ENCODE measurements around the gene GAL3ST2.
"Not testable (repeated sequence)": the region's sequence is repeated elsewhere in the genome, so short reads cannot be mapped to it uniquely, and the experiment has no call there.

GAL3ST2 gene

DNA sequence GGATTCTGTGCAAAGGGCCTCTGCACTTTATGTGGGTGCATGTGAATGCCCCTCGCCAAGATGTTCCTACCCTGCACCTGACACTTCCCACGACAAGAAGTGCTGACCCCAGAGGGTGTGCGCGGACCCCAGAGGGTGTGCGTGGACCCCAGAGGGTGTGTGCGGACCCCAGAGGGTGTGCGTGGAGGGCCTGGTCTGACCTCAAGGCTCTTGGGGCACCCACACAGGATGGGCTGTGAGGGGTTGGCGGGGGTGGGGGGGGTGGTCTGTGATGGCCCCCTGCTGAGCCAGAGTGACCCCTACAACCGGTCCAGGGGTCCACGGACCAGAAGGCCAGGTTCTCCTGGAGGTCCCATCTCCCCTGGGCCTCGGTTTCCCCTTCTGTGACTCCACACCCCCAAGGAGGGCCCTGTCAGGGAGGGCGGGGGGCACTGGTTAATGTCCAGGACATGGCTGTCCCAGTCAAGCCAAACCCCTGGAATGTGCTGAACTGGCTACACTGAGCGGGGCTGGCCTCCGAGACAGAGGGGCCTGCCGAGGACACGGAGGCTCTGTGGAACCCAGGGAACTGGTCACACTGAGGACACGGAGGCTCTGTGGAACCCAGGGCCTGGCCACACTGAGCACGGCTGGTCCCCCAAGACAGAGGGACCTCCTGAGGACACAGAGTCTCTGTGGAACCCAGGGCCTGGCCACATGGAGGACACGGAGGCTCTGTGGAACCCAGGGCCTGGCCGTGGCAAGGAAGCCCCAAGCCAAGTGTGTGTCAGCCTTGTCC lies 35.5 kb downstream of the GAL3ST2 start:
- no peak overlapping the region for H3K4me3 Mint-ChIP-seq
- no peaks in the 10 kb centered on the region for H3K36me3 Mint-ChIP-seq (ENCODE audit: low read depth)
- peaks cover 17% of the 10 kb centered on the region for H3K27me3 Mint-ChIP-seq
- no peak overlapping the region for H3K27ac Mint-ChIP-seq
- no peaks in the 10 kb centered on the region for H3K9me3 Mint-ChIP-seq
- DNase-seq: no peak
- H3K4me1 Mint-ChIP-seq (ENCODE audit: low read depth): peaks cover 2% of the 10 kb centered on the region

- no peak for DNase-seq
- Mint-ChIP-seq H3K4me1 (ENCODE audit: low read depth) (peaks cover 8% of the 10 kb centered on the region), H3K4me3 (no peak overlapping the region), H3K27ac (no peak overlapping the region), H3K36me3 (ENCODE audit: low read depth) (no peaks in the 10 kb centered on the region), H3K9me3 (no peaks in the 10 kb centered on the region), H3K27me3 (peaks cover 23% of the 10 kb centered on the region)
These were observed 36.4 kb downstream of the GAL3ST2 start for GRCh38 chr2:241812730-241813643.

GRCh38 chr2:241813644-241814392 lies 37.2 kb downstream of the GAL3ST2 start:
- peaks cover 18% of the 10 kb centered on the region for H3K27me3 Mint-ChIP-seq
- peaks cover 8% of the 10 kb centered on the region for H3K4me1 Mint-ChIP-seq (ENCODE audit: low read depth)
- DNase-seq: peak; percentile 29
- no peak overlapping the region for H3K27ac Mint-ChIP-seq
- no peak overlapping the region for H3K4me3 Mint-ChIP-seq
- no peaks in the 10 kb centered on the region for H3K9me3 Mint-ChIP-seq
- no peaks in the 10 kb centered on the region for H3K36me3 Mint-ChIP-seq (ENCODE audit: low read depth)

GRCh38 chr2:241814393-241814642 lies 37.7 kb downstream of the GAL3ST2 start:
- H3K9me3 Mint-ChIP-seq: no peaks in the 10 kb centered on the region
- H3K27ac Mint-ChIP-seq: no peak overlapping the region
- DNase-seq: no peak
- H3K4me3 Mint-ChIP-seq: no peak overlapping the region
- H3K4me1 Mint-ChIP-seq (ENCODE audit: low read depth): peaks cover 8% of the 10 kb centered on the region
- H3K36me3 Mint-ChIP-seq (ENCODE audit: low read depth): no peaks in the 10 kb centered on the region
- peaks cover 13% of the 10 kb centered on the region for H3K27me3 Mint-ChIP-seq

GRCh38 chr2:241814643-241815476 lies 38.2 kb downstream of the GAL3ST2 start:
- H3K4me3 Mint-ChIP-seq: no peak overlapping the region
- peaks cover 8% of the 10 kb centered on the region for H3K4me1 Mint-ChIP-seq (ENCODE audit: low read depth)
- H3K27me3 Mint-ChIP-seq: peaks cover 13% of the 10 kb centered on the region

GRCh38 chr2:241815477-241816430 lies 39.1 kb downstream of the GAL3ST2 start:
- no peaks in the 10 kb centered on the region for H3K36me3 Mint-ChIP-seq (ENCODE audit: low read depth)
- no peak for DNase-seq
- H3K4me3 Mint-ChIP-seq: no peak overlapping the region
- peaks cover 13% of the 10 kb centered on the region for H3K27me3 Mint-ChIP-seq
- H3K27ac Mint-ChIP-seq: no peak overlapping the region
- peaks cover 8% of the 10 kb centered on the region for H3K4me1 Mint-ChIP-seq (ENCODE audit: low read depth)
- H3K9me3 Mint-ChIP-seq: no peaks in the 10 kb centered on the region

More at GRCh38 chr2:241814643-241815476, 38.2 kb downstream of the GAL3ST2 start:
- no peaks in the 10 kb centered on the region for H3K9me3 Mint-ChIP-seq
- no peak overlapping the region for H3K27ac Mint-ChIP-seq
- H3K36me3 Mint-ChIP-seq (ENCODE audit: low read depth): no peaks in the 10 kb centered on the region
- DNase-seq: no peak

DNA sequence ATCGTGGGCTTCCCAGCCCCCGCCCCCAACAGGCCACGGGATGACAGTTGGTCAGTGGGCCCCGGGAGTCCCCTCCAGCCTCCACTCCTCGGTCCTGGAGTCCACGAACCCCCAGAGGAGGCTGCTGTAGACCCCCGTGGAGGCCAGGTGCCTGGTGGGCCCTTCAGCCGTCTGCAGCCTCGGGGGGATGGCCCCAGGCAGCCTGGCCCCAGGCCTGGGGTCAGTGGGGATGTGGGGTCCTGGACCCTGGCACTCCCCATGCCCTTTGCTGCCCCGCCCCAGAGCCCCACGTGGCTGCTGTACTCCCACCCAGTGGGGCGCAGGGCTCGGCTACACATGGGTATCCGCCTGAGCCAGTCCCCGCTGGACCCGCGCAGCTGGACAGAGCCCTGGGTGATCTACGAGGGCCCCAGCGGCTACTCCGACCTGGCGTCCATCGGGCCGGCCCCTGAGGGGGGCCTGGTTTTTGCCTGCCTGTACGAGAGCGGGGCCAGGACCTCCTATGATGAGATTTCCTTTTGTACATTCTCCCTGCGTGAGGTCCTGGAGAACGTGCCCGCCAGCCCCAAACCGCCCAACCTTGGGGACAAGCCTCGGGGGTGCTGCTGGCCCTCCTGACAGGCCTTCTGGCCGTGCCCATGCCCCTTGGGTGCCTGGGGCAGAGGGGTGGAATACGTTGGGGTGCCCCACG lies 40.0 kb downstream of the GAL3ST2 start:
- no peak for DNase-seq
- Mint-ChIP-seq H3K27me3 (peaks cover 13% of the 10 kb centered on the region), H3K4me3 (no peak overlapping the region), H3K9me3 (no peaks in the 10 kb centered on the region), H3K4me1 (ENCODE audit: low read depth) (peaks cover 12% of the 10 kb centered on the region), H3K36me3 (ENCODE audit: low read depth) (no peaks in the 10 kb centered on the region), H3K27ac (no peak overlapping the region)

DNA sequence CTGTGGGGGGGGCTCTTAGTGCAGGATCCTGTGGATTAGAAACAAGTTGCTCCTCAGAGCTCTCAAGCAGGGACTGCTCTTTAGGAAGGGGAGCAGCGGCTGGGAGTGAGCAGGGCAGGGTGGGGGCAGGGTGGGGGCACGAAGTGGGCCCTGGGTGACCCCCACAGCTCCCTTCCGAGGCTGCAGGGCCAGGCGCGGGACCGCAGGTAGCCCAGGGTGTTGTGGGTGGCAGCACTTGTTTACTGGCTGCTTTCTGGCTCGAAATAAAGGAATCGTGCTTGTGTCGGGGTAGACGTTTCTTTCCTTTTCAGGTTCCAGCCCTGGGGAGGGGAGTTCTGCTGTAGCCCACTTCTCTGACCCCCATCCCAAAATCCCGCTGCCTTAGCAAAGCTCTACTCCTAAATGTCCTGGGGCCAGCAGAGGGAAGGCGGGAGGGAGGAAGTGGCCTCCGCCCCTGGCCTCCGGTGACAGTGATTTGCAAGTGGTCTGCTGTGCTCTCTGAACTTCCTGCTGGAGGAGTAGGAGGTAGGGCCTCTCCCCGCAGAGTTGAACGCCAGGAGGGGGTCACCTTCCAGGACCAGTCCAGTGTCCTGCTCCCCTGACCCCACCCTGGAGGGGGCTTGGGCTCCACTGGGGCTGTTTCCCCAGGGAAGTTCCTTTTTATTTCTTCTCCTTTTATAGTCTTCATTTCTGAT lies 40.7 kb downstream of the GAL3ST2 start:
- H3K4me3 Mint-ChIP-seq: no peak overlapping the region
- no peaks in the 10 kb centered on the region for H3K9me3 Mint-ChIP-seq
- H3K27ac Mint-ChIP-seq: no peak overlapping the region
- no peaks in the 10 kb centered on the region for H3K36me3 Mint-ChIP-seq (ENCODE audit: low read depth)
- peaks cover 14% of the 10 kb centered on the region for H3K4me1 Mint-ChIP-seq (ENCODE audit: low read depth)
- DNase-seq: no peak
- peaks cover 13% of the 10 kb centered on the region for H3K27me3 Mint-ChIP-seq

- H3K36me3 Mint-ChIP-seq (ENCODE audit: low read depth); H3K4me3 Mint-ChIP-seq; H3K27ac Mint-ChIP-seq; H3K9me3 Mint-ChIP-seq; DNase-seq: not testable (repeated sequence)
- H3K4me1 Mint-ChIP-seq (ENCODE audit: low read depth): peaks cover 14% of the 10 kb centered on the region
- peaks cover 13% of the 10 kb centered on the region for H3K27me3 Mint-ChIP-seq
These were observed 41.2 kb downstream of the GAL3ST2 start for GRCh38 chr2:241817821-241818215.

- H3K9me3 Mint-ChIP-seq: no peaks in the 10 kb centered on the region
- no peaks in the 10 kb centered on the region for H3K36me3 Mint-ChIP-seq (ENCODE audit: low read depth)
- no peak overlapping the region for H3K4me3 Mint-ChIP-seq
- no peak overlapping the region for H3K27ac Mint-ChIP-seq
- peaks cover 14% of the 10 kb centered on the region for H3K4me1 Mint-ChIP-seq (ENCODE audit: low read depth)
- peaks cover 13% of the 10 kb centered on the region for H3K27me3 Mint-ChIP-seq
- DNase-seq: no peak
These were observed 41.8 kb downstream of the GAL3ST2 start for GRCh38 chr2:241818229-241818942.

- Mint-ChIP-seq H3K9me3 (peaks cover 3% of the 10 kb centered on the region), H3K36me3 (ENCODE audit: low read depth) (no peaks in the 10 kb centered on the region), H3K4me3 (no peak overlapping the region), H3K4me1 (ENCODE audit: low read depth) (peaks cover 15% of the 10 kb centered on the region), H3K27me3 (peaks cover 13% of the 10 kb centered on the region), H3K27ac (no peak overlapping the region)
- no peak for DNase-seq
These were observed 42.3 kb downstream of the GAL3ST2 start for GRCh38 chr2:241818943-241819270.

All from activated T-cell treated with anti-CD3 and anti-CD28 coated beads, Interleukin-2, amount 50 U/mL, for 24 hours (primary cell).